GM18520 (cell line): Measurements from ENCODE around the gene HIRA.

Experiments used
- ATAC-seq: cut with Tn5 transposase; IDR thresholded peaks from one replicate; pipeline ENCODE4 v1.9.1; 2021; ENCODE audit not compliant: unreplicated experiment

Gene HIRA

GRCh38 chr22:19287889-19288288 lies 143.6 kb downstream of the HIRA start:
- ATAC-seq, result no peak

GRCh38 chr22:19287076-19287707 lies 144.3 kb downstream of the HIRA start:
- no peak for ATAC-seq

GRCh38 chr22:19285831-19286230 lies 145.7 kb downstream of the HIRA start:
- ATAC-seq, result no peak
